H1 (cell line): ENCODE measurements around the gene TXK. TPM values are rescaled to one million over a fixed set of nuclear protein-coding genes. Genes with fewer than 3 reads are reported as not detected.

ENCODE experiments used
- CTCF ChIA-PET: fragments of 300-600 bp; sonication (Branson Sonifier 250); formaldehyde crosslinking; loops from one replicate; lab custom pipeline; 2021; ENCODE audit not compliant: partially characterized antibody; lab: Charles Lee
- POLR2A ChIA-PET: fragments of 300-600 bp; sonication (Branson Sonifier 250); formaldehyde crosslinking; loops from one replicate; lab custom pipeline; 2021; ENCODE audit warnings: inconsistent platforms; ENCODE audit not compliant: partially characterized antibody; lab: Charles Lee
- DNase-seq, 2 experiments: peaks; one replicate each; pipeline versions ENCODE4 v3.0.0 to v3.0.0-alpha.2; 2010 to 2022; ENCODE audit warnings: low spot score in 2 of 2, low read depth in 1 of 2, mixed read lengths in 1 of 2
- FAIRE-seq: peaks from 2 replicates; lab custom pipeline; 2011; peaks lifted over from hg19 to GRCh38; lab: Jason Lieb, UNC
- H2AFZ ChIP-seq: 2 replicates; pipeline ENCODE4 v1.8.1; 2012; ENCODE audit warnings: low read length, inconsistent platforms
- H2AK5ac ChIP-seq: 2 replicates; pipeline ENCODE4 v1.6.1; 2013; ENCODE audit warnings: low read depth, low read length
- H2BK120ac ChIP-seq: replicated peaks from 2 replicates; pipeline ENCODE3; 2013; ENCODE audit warnings: low read depth, low read length, inconsistent platforms
- H2BK12ac ChIP-seq: 2 replicates; pipeline ENCODE4 v1.6.1; 2013; ENCODE audit warnings: low read depth, low read length
- H2BK15ac ChIP-seq: 2 replicates; pipeline ENCODE4 v1.6.1; 2013; ENCODE audit warnings: low read length
- H2BK20ac ChIP-seq: 2 replicates; pipeline ENCODE4 v1.6.1; 2013; ENCODE audit warnings: low read length
- H2BK5ac ChIP-seq: 2 replicates; pipeline ENCODE4 v1.6.1; 2013; ENCODE audit warnings: low read depth, low read length
- H3K14ac ChIP-seq: 2 replicates; pipeline ENCODE4 v1.6.1; 2013; ENCODE audit warnings: inconsistent platforms; ENCODE audit not compliant: insufficient read length
- H3K18ac ChIP-seq: 2 replicates; pipeline ENCODE4 v1.6.1; 2013; ENCODE audit warnings: low read length; ENCODE audit errors: extremely low read depth
- H3K23ac ChIP-seq: 2 replicates; pipeline ENCODE4 v1.6.1; 2013; ENCODE audit warnings: inconsistent platforms; ENCODE audit not compliant: insufficient read length
- H3K23me2 ChIP-seq: 2 replicates; pipeline ENCODE4 v1.6.1; 2013; ENCODE audit warnings: low read depth, low read length
- H3K27ac ChIP-seq: 2 replicates; pipeline ENCODE4 v1.6.1; 2011; ENCODE audit warnings: low read depth, low read length, inconsistent platforms
- H3K27me3 ChIP-seq, 4 experiments: replicated peaks in 1 of 4; 1 replicate in 1 of 4; 2 replicates in 3 of 4; pipeline versions ENCODE4 v1.6.1 to v1.8.1; 2011 to 2013; ENCODE audit warnings: low read length in 3 of 4, mild to moderate bottlenecking in 3 of 4, inconsistent platforms in 2 of 4, mixed read lengths in 2 of 4, moderate library complexity in 1 of 4; ENCODE audit not compliant: control insufficient read depth in 3 of 4, insufficient read depth in 3 of 4; ENCODE audit errors: extremely low read depth in 1 of 4
- H3K36me3 ChIP-seq, 4 experiments: 2 replicates each; pipeline versions ENCODE4 v1.6.1 to v1.8.1; 2011 to 2013; ENCODE audit warnings: mild to moderate bottlenecking in 4 of 4, low read length in 3 of 4, moderate library complexity in 2 of 4, control low read depth in 1 of 4, inconsistent platforms in 1 of 4; ENCODE audit not compliant: insufficient read depth in 4 of 4, control insufficient read depth in 2 of 4
- H3K4ac ChIP-seq: replicated peaks from 2 replicates; pipeline ENCODE3; 2013; ENCODE audit warnings: low read length, low read depth, mixed read lengths, inconsistent platforms; ENCODE audit not compliant: insufficient read length
- H3K4me1 ChIP-seq, 4 experiments: replicated peaks in 1 of 4; 1 replicate in 1 of 4; 2 replicates in 3 of 4; pipeline versions ENCODE4 v1.6.1 to v1.8.1; 2011 to 2013; ENCODE audit warnings: low read length in 3 of 4, inconsistent platforms in 2 of 4, mixed read lengths in 1 of 4; ENCODE audit not compliant: insufficient read depth in 4 of 4, control insufficient read depth in 3 of 4
- H3K4me2 ChIP-seq, 2 experiments: 2 replicates each; pipeline versions ENCODE4 v1.6.1 to v1.8.1; 2011 to 2013; ENCODE audit warnings: low read depth in 2 of 2, low read length in 2 of 2, control low read depth in 1 of 2, inconsistent platforms in 1 of 2, mild to moderate bottlenecking in 1 of 2; ENCODE audit not compliant: insufficient read depth in 1 of 2
- H3K4me3 ChIP-seq, 4 experiments: fragments of 200-600, 300-600 bp in 1 of 4; sonication (generic), shearing (Covaris generic), sonication (Bioruptor Twin) in 1 of 4; 2 replicates each; pipeline versions ENCODE4 v1.5.1 to v1.8.1; 2011 to 2016; ENCODE audit warnings: low read length in 4 of 4, low read depth in 3 of 4, control low read depth in 2 of 4, inconsistent platforms in 2 of 4, mild to moderate bottlenecking in 2 of 4, mixed read lengths in 1 of 4, moderate library complexity in 1 of 4; ENCODE audit not compliant: insufficient read depth in 2 of 4; ENCODE audit errors: extremely low read depth in 1 of 4
- H3K56ac ChIP-seq: replicated peaks from 2 replicates; pipeline ENCODE3; 2013; ENCODE audit warnings: low read depth, mild to moderate bottlenecking, mixed read lengths, low read length, inconsistent platforms; ENCODE audit not compliant: insufficient read length
- H3K79me1 ChIP-seq: 2 replicates; pipeline ENCODE4 v1.6.1; 2013; ENCODE audit warnings: low read depth, low read length, control low read depth
- H3K79me2 ChIP-seq, 2 experiments: 2 replicates each; pipeline versions ENCODE4 v1.6.1 to v1.8.1; 2012 to 2013; ENCODE audit warnings: low read length in 2 of 2, mild to moderate bottlenecking in 2 of 2, inconsistent platforms in 1 of 2; ENCODE audit not compliant: insufficient read depth in 2 of 2, control insufficient read depth in 1 of 2
- H3K9ac ChIP-seq, 4 experiments: replicated peaks in 1 of 4; 1 replicate in 1 of 4; 2 replicates in 3 of 4; pipeline versions ENCODE4 v1.6.1 to v1.8.1; 2011 to 2013; ENCODE audit warnings: low read depth in 3 of 4, low read length in 3 of 4, control low read depth in 2 of 4, mild to moderate bottlenecking in 2 of 4, moderate library complexity in 2 of 4, inconsistent platforms in 1 of 4; ENCODE audit errors: extremely low read depth in 1 of 4
- H3K9me3 ChIP-seq, 2 experiments: 2 replicates each; pipeline versions ENCODE4 v1.6.1 to v1.8.1; 2012 to 2013; ENCODE audit warnings: mild to moderate bottlenecking in 2 of 2, moderate library complexity in 2 of 2, control low read depth in 1 of 2, inconsistent platforms in 1 of 2, low read depth in 1 of 2, low read length in 1 of 2, mixed read lengths in 1 of 2; ENCODE audit not compliant: insufficient read depth in 2 of 2
- H4K20me1 ChIP-seq, 2 experiments: replicated peaks in 1 of 2; 2 replicates each; pipeline versions ENCODE3 to v1.8.1; 2011 to 2013; ENCODE audit warnings: inconsistent platforms in 2 of 2, low read length in 2 of 2, mild to moderate bottlenecking in 1 of 2; ENCODE audit not compliant: insufficient read depth in 2 of 2, control insufficient read depth in 1 of 2
- H4K5ac ChIP-seq: 2 replicates; pipeline ENCODE4 v1.6.1; 2013; ENCODE audit warnings: low read length, low read depth, mixed read lengths, inconsistent platforms; ENCODE audit not compliant: insufficient read length
- H4K8ac ChIP-seq: 2 replicates; pipeline ENCODE4 v1.8.0; 2013; ENCODE audit warnings: mild to moderate bottlenecking, moderate library complexity, low read length, inconsistent platforms; ENCODE audit not compliant: insufficient read depth; ENCODE audit errors: extremely low read depth
- H4K91ac ChIP-seq: replicated peaks from 2 replicates; pipeline ENCODE3; 2013; ENCODE audit warnings: low read length, mixed read lengths, inconsistent platforms; ENCODE audit not compliant: insufficient read length
- ATF2 ChIP-seq: IDR thresholded peaks from 2 replicates; pipeline ENCODE4 v1.6.1; 2012; ENCODE audit warnings: low read length, inconsistent platforms
- CHD2 ChIP-seq: IDR thresholded peaks from 2 replicates; pipeline ENCODE4 v1.6.1; 2012; ENCODE audit warnings: low read length, improper control_type of control experiment
- SIX5 ChIP-seq: IDR thresholded peaks from 2 replicates; pipeline ENCODE4 v1.6.1; 2011; ENCODE audit warnings: mild to moderate bottlenecking, low read depth, low read length
- WGBS, 2 experiments: shearing (Covaris generic) in 1 of 2; methylation state at CpG; one replicate each; pipeline versions ENCODE4 v1.1.6 to v1.1.7; 2013 to 2015; ENCODE audit warnings: low lambda C conversion rate in 2 of 2, mixed read lengths in 2 of 2, inconsistent platforms in 1 of 2, low coverage in 1 of 2, missing lambda C conversion rate in 1 of 2; ENCODE audit not compliant: insufficient replicate concordance in 2 of 2, insufficient coverage in 1 of 2, insufficient read length in 1 of 2; ENCODE audit errors: extremely low coverage in 1 of 2, missing lambda C conversion rate in 1 of 2; 5-methylcytosine and 5-hydroxymethylcytosine counted together
- polyA plus RNA-seq, 7 experiments: library from polyadenylated mRNA; depleted of rRNA in 3 of 7; stranded (reverse) in 5 of 7; unstranded in 2 of 7; fragments of >200 nt in 5 of 7; fragments of 200-250 nt in 2 of 7; gene quantifications; 1 replicate in 5 of 7; 2 replicates in 1 of 7; 4 replicates in 1 of 7; pipeline versions ENCODE4 v1.2.1 to v1.2.3, GENCODE V29; 2011 to 2013; ENCODE audit warnings: missing spikeins in 2 of 7, mixed read lengths in 2 of 7
- total RNA-seq: library from RNA; stranded (reverse); fragmentation: NEBNext Ultra II Directional; extraction: Animal tissue kit (Norgen Biotek cat#: 25700); gene quantifications from 2 replicates; pipeline ENCODE4 v1.2.1, GENCODE V29; 2021

Gene TXK
- total and polyA plus RNA-seq, 2 of the 8 experiments (the other 6 are each of a cell fraction or from before 2014, with no cell fraction given) = not detected

- no peak for TF ChIP-seq ATF2
- TF ChIP-seq SIX5 = no peak
- TF ChIP-seq CHD2 = no peak
- TF ChIP-seq, all 59 proteins: peak for 0
- peaks cover 0 to 3% (median 1%) of the 10 kb centered on the region in 4 experiments; a peak in 2 of 7 replicates for H3K4me1 ChIP-seq
- ChIA-PET POLR2A (interaction anchor here (2.3 kb wide), 1 partner anchor 9 kb away, joined by 5 read pairs; no protein-coding TSS in a partner anchor), CTCF (interaction anchor here (1.4 to 2.0 kb wide), 3 partner anchors 9 to 22 kb away, joined by 4 to 8 read pairs (median 5); no protein-coding TSS in a partner anchor)
- no peak overlapping the region for H3K4me2 ChIP-seq
- no peak overlapping the region for H2BK20ac ChIP-seq
- no peaks in the 10 kb centered on the region for H3K79me1 ChIP-seq
- FAIRE-seq = no peak
- no peak overlapping the region for H2BK15ac ChIP-seq
- no peak overlapping the region for H2AK5ac ChIP-seq
- no peak overlapping the region for H3K27ac ChIP-seq
- no peak overlapping the region for H3K9ac ChIP-seq
- H2BK120ac ChIP-seq = no peak overlapping the region
- no peak overlapping the region for H3K56ac ChIP-seq
- no peak overlapping the region for H3K14ac ChIP-seq
- WGBS, 2 experiments = 95% methylated on average over 2 of the region's 2 CpGs; no CpG with 5 or more reads in 1 of the 2 experiments
- H3K23me2 ChIP-seq = no peaks in the 10 kb centered on the region
- DNase-seq = no peak
- H3K18ac ChIP-seq = no peak overlapping the region
- H2BK5ac ChIP-seq = no peak overlapping the region
- no peak overlapping the region for H2BK12ac ChIP-seq
- no peak overlapping the region for H3K4me3 ChIP-seq
- no peak overlapping the region for H3K23ac ChIP-seq
- H2AFZ ChIP-seq = no peak overlapping the region
- no peak overlapping the region for H4K91ac ChIP-seq
- H3K27me3 ChIP-seq = no peaks in the 10 kb centered on the region
- H4K8ac ChIP-seq = no peak overlapping the region
- no peaks in the 10 kb centered on the region for H3K9me3 ChIP-seq
- H3K4ac ChIP-seq = no peak overlapping the region
- H3K79me2 ChIP-seq = no peaks in the 10 kb centered on the region
- no peaks in the 10 kb centered on the region for H4K20me1 ChIP-seq
- H4K5ac ChIP-seq = no peak overlapping the region
- H3K36me3 ChIP-seq = no peaks in the 10 kb centered on the region
Measured at GRCh38 chr4:48118081-48118480, 16.0 kb downstream of the TXK start.
